Immature natural killer cell (primary cell): ENCODE measurements around the gene ARMH3. TPM values are rescaled to one million over a fixed set of nuclear protein-coding genes. Genes with fewer than 3 reads are reported as not detected.

ENCODE experiments used
- DNase-seq, 3 donors: peaks; one replicate each; pipeline ENCODE4 v3.0.0; 2022; ENCODE audit warnings: mixed read lengths in 1 of 3
- H3K27ac Mint-ChIP-seq, 6 donors: one replicate each; pipeline ENCODE4 v1.8.0; 2020; ENCODE audit warnings: mixed read lengths in 6 of 6, mild to moderate bottlenecking in 5 of 6, inconsistent platforms in 4 of 6, moderate library complexity in 3 of 6
- H3K27me3 Mint-ChIP-seq, 3 donors: one replicate each; pipeline ENCODE4 v1.8.0; 2020 to 2021; ENCODE audit warnings: low read depth in 3 of 3, mild to moderate bottlenecking in 3 of 3, mixed read lengths in 3 of 3, moderate library complexity in 3 of 3, inconsistent platforms in 1 of 3
- H3K36me3 Mint-ChIP-seq, 3 donors: one replicate each; pipeline ENCODE4 v1.8.0; 2020; ENCODE audit warnings: mixed read lengths in 3 of 3, inconsistent platforms in 2 of 3, mild to moderate bottlenecking in 2 of 3
- H3K4me1 Mint-ChIP-seq, 2 donors: one replicate each; pipeline ENCODE4 v1.8.0; 2020; ENCODE audit warnings: inconsistent platforms in 2 of 2, mild to moderate bottlenecking in 2 of 2, mixed read lengths in 2 of 2, moderate library complexity in 1 of 2
- H3K4me3 Mint-ChIP-seq, 5 donors: one replicate each; pipeline ENCODE4 v1.8.0; 2020; ENCODE audit warnings: mild to moderate bottlenecking in 5 of 5, mixed read lengths in 5 of 5, inconsistent platforms in 3 of 5, moderate library complexity in 3 of 5
- H3K9me3 Mint-ChIP-seq, 6 donors: one replicate each; pipeline ENCODE4 v1.8.0; 2020; ENCODE audit warnings: mild to moderate bottlenecking in 6 of 6, mixed read lengths in 6 of 6, inconsistent platforms in 4 of 6, moderate library complexity in 3 of 6
- polyA plus RNA-seq, 3 donors: library from polyadenylated mRNA; unstranded; fragments of 300-500 nt; fragmentation: Illumina TruSeq; gene quantifications; one replicate each; pipeline ENCODE4 v1.2.3, GENCODE V29; 2021

ARMH3 gene
- polyA plus RNA-seq, 3 donors from 2014 or later = 14.4 to 19.8 (median 17.5) TPM

- Mint-ChIP-seq H3K4me3 (no peak overlapping the region), H3K4me1 (peaks cover 12 to 21% of the 10 kb centered on the region in 2 donors), H3K27me3 (no peaks in the 10 kb centered on the region), H3K9me3 (peaks cover 0 to 11% (median 3%) of the 10 kb centered on the region in 6 donors), H3K36me3 (peaks cover 12 to 18% (median 15%) of the 10 kb centered on the region in 3 donors), H3K27ac (no peak overlapping the region)
- DNase-seq = no peak
Observed at GRCh38 chr10:101856626-101857025, 199.3 kb downstream of the ARMH3 start.

GRCh38 chr10:101851411-101852116 lies 204.4 kb downstream of the ARMH3 start:
- peaks cover 2% of the 10 kb centered on the region in 3 donors for H3K27me3 Mint-ChIP-seq
- no peaks in the 10 kb centered on the region for H3K9me3 Mint-ChIP-seq
- DNase-seq = no peak
- peaks cover 20 to 37% (median 25%) of the 10 kb centered on the region in 3 donors for H3K36me3 Mint-ChIP-seq
- H3K4me3 Mint-ChIP-seq = no peak overlapping the region
- peak overlapping the region in 1 of 6 donors; percentile 9 for H3K27ac Mint-ChIP-seq
- H3K4me1 Mint-ChIP-seq = peaks cover 0 to 3% of the 10 kb centered on the region in 2 donors

DNA sequence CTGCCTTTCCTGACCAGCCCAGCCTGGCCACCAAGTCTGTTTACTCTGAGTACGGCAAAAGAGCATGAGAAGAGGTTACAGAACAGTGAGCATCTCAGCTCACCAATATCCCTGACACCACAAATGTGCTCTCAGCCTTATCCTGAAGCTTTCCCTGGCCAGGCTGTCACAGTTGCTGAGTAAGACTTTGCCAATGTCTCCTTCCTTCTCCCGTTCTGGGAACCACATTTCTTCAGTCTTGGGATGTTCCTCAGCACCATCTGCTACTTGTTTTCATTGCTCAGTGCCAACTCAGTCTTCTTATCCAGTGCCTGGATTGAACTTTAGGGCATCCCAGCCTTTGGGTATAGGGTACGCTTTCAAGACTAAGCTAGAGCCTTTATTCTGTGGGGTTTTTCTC lies 205.2 kb downstream of the ARMH3 start:
- H3K27ac Mint-ChIP-seq = no peak overlapping the region
- no peak for DNase-seq

DNA sequence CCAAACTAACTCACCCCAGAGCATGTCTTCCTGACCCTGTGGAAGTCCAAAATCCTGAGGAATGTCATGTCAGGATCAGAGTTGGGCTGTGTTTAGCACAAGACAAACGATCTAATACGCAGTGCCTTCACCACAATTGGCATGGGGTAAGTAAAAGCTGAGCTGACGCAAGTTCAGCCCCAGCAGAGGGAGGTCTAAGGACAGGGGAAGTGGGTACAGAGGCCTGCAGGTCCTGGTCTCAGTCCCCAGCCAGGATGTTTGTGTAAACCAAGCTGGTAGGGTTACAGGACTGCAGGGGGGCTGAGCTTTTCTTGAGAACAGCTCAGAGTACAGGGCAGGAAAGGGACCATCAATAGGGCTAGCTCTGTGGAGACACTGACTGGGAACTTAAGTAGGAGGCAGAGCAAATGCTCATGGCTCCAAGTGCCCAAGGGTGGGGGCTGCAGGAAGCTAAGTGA lies 207.1 kb downstream of the ARMH3 start:
- Mint-ChIP-seq H3K36me3 (peaks cover 28 to 53% (median 30%) of the 10 kb centered on the region in 3 donors), H3K4me1 (peaks cover 10 to 11% of the 10 kb centered on the region in 2 donors), H3K9me3 (no peaks in the 10 kb centered on the region), H3K27ac (peak overlapping the region in 1 of 6 donors; percentile 43), H3K27me3 (peaks cover 2 to 8% (median 5%) of the 10 kb centered on the region in 3 donors), H3K4me3 (no peak overlapping the region)
- no peak for DNase-seq

More for the DNA sequence above, 205.2 kb downstream of the ARMH3 start:
- peaks cover 2 to 7% (median 5%) of the 10 kb centered on the region in 3 donors for H3K27me3 Mint-ChIP-seq
- H3K9me3 Mint-ChIP-seq = no peaks in the 10 kb centered on the region
- peaks cover 25 to 44% (median 28%) of the 10 kb centered on the region in 3 donors for H3K36me3 Mint-ChIP-seq
- no peak overlapping the region for H3K4me3 Mint-ChIP-seq
- peaks cover 0 to 3% of the 10 kb centered on the region in 2 donors for H3K4me1 Mint-ChIP-seq

- no peak overlapping the region for H3K4me3 Mint-ChIP-seq
- peaks cover 28 to 53% (median 30%) of the 10 kb centered on the region in 3 donors for H3K36me3 Mint-ChIP-seq
- peaks cover 2 to 8% (median 5%) of the 10 kb centered on the region in 3 donors for H3K27me3 Mint-ChIP-seq
- no peaks in the 10 kb centered on the region for H3K9me3 Mint-ChIP-seq
- no peak overlapping the region for H3K27ac Mint-ChIP-seq
- DNase-seq = no peak
- H3K4me1 Mint-ChIP-seq = peaks cover 9 to 13% of the 10 kb centered on the region in 2 donors
Observed at GRCh38 chr10:101848408-101848807, 207.6 kb downstream of the ARMH3 start.

- Mint-ChIP-seq H3K9me3 (no peaks in the 10 kb centered on the region), H3K4me3 (no peak overlapping the region), H3K27ac (no peak overlapping the region), H3K27me3 (peaks cover 5 to 16% (median 16%) of the 10 kb centered on the region in 3 donors), H3K36me3 (peaks cover 23 to 47% (median 24%) of the 10 kb centered on the region in 3 donors), H3K4me1 (peaks cover 25 to 34% of the 10 kb centered on the region in 2 donors)
- no peak for DNase-seq
Observed at GRCh38 chr10:101845893-101846292, 210.1 kb downstream of the ARMH3 start.

GRCh38 chr10:101843032-101844021 lies 212.6 kb downstream of the ARMH3 start, which contains the start of gene KCNIP2:
TSS of gene KCNIP2 (minus strand) at chr10:101843800. CDS start at chr10:101843568, 232 bp downstream.
- Mint-ChIP-seq H3K4me3 (peak within 1 kb of the TSS; percentile 62 to 79 (median 77)), H3K9me3 (no peaks in the 10 kb centered on the region), H3K4me1 (peaks cover 42 to 56% of the 10 kb centered on the region in 2 donors), H3K27ac (peak within 1 kb of the TSS in 2 of 6 donors; percentile 46 to 50), H3K27me3 (peaks cover 7 to 19% (median 19%) of the 10 kb centered on the region in 3 donors), H3K36me3 (peaks cover 12 to 31% (median 13%) of the 10 kb centered on the region in 3 donors)
- DNase-seq = peak; percentile 34 to 40 (median 39)

DNA sequence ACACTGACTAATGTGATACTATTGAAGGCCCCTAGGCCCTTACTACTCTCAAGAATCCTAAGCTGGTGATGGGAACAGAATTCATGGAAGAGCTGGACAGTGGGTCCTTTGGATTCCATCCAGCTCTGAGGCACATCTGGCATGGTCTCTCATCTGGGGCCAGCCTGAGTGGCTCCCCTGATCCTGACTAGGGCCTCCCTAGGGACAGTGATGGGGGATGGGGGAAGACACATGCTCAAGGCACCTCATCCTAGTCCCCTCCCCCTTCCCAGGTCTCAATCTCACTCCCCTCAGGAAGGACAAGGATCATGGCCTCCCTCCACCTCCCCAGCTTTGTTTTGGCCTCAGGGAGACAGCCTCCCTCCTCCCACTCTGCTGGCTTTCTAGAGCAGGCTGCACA lies 214.1 kb downstream of the ARMH3 start:
- Mint-ChIP-seq H3K27ac (no peak overlapping the region), H3K4me3 (peak overlapping the region in 4 of 5 donors; percentile 2 to 94 (median 49)), H3K4me1 (peaks cover 42 to 56% of the 10 kb centered on the region in 2 donors), H3K27me3 (peaks cover 5 to 17% (median 17%) of the 10 kb centered on the region in 3 donors), H3K9me3 (no peaks in the 10 kb centered on the region), H3K36me3 (peaks cover 5 to 16% (median 7%) of the 10 kb centered on the region in 3 donors)
- no peak for DNase-seq

DNA sequence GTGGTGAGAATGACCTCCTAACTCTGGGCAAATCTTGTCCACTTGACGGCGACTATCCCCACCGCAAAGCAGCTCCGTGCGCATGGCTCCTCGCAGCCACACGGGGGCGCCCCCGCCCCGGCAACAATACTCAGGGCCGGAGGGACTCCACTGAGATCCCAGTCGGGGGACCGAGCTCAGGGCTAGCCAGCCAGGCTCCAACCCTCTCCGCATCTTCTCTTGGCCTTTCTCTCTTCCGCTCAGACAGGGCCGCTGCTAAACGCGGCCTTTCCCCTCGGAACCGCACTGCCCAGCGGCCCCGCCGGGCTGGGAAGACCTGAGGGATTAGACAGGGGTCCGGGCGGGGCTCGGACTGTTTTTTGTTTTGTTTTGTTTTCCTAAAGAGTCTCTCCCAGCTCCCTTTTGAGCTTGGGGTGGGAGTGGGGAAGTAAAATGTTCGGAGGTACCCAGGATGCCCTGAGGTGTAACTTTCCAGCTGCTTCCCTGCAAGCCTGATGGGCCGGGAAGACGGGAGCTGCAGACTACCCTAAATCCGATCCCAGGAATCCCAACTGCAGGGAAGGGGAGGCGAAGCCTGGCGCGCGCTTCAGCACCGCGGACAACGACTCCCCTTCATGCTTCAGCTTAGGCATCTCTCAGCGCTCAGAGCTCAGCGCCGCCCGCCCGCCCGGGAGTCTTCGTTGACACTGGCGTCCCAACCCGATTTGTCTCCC lies 215.1 kb downstream of the ARMH3 start:
- H3K4me1 Mint-ChIP-seq = peaks cover 44 to 56% of the 10 kb centered on the region in 2 donors
- H3K36me3 Mint-ChIP-seq = peaks cover 1 to 10% (median 5%) of the 10 kb centered on the region in 3 donors
- peak overlapping the region; percentile 79 to 94 (median 89) for H3K4me3 Mint-ChIP-seq
- peak overlapping the region in 2 of 6 donors; percentile 76 to 84 for H3K27ac Mint-ChIP-seq
- no peaks in the 10 kb centered on the region for H3K9me3 Mint-ChIP-seq
- peak; percentile 70 to 75 (median 71) for DNase-seq
- H3K27me3 Mint-ChIP-seq = peaks cover 3 to 17% (median 13%) of the 10 kb centered on the region in 3 donors

- peak; percentile 25 to 26 (median 25) for DNase-seq
- H3K27me3 Mint-ChIP-seq = peaks cover 3 to 17% (median 11%) of the 10 kb centered on the region in 3 donors
- H3K4me3 Mint-ChIP-seq = peak overlapping the region; percentile 79 to 94 (median 89)
- peak overlapping the region in 3 of 6 donors; percentile 64 to 84 (median 76) for H3K27ac Mint-ChIP-seq
- peaks cover 0 to 3% (median 1%) of the 10 kb centered on the region in 3 donors for H3K36me3 Mint-ChIP-seq
- H3K4me1 Mint-ChIP-seq = peaks cover 45 to 56% of the 10 kb centered on the region in 2 donors
- no peaks in the 10 kb centered on the region for H3K9me3 Mint-ChIP-seq
Observed at GRCh38 chr10:101840102-101840684, 215.8 kb downstream of the ARMH3 start.

GRCh38 chr10:101839416-101840063 lies 216.4 kb downstream of the ARMH3 start:
- Mint-ChIP-seq H3K9me3 (no peaks in the 10 kb centered on the region), H3K27me3 (peaks cover 3 to 17% (median 13%) of the 10 kb centered on the region in 3 donors), H3K4me1 (peaks cover 48 to 56% of the 10 kb centered on the region in 2 donors), H3K27ac (peak overlapping the region in 2 of 6 donors; percentile 34 to 56), H3K36me3 (no peaks in the 10 kb centered on the region), H3K4me3 (peak overlapping the region; percentile 75 to 94 (median 82))
- peak; percentile 49 to 56 (median 53) for DNase-seq

- peaks cover 3 to 17% (median 13%) of the 10 kb centered on the region in 3 donors for H3K27me3 Mint-ChIP-seq
- peak overlapping the region; percentile 47 to 84 (median 75) for H3K4me3 Mint-ChIP-seq
- DNase-seq = no peak
- no peaks in the 10 kb centered on the region for H3K36me3 Mint-ChIP-seq
- no peaks in the 10 kb centered on the region for H3K9me3 Mint-ChIP-seq
- H3K27ac Mint-ChIP-seq = no peak overlapping the region
- H3K4me1 Mint-ChIP-seq = peaks cover 43 to 52% of the 10 kb centered on the region in 2 donors
Observed at GRCh38 chr10:101839002-101839401, 217.0 kb downstream of the ARMH3 start.
